ENCODE measurements around the gene UMODL1.

UMODL1 gene

GRCh38 chr21:42137191-42137904 lies 66.2 kb downstream of the UMODL1 start:
- DNase-seq: no peak

GRCh38 chr21:42140196-42140934 lies 69.2 kb downstream of the UMODL1 start:
- no peak for DNase-seq

GRCh38 chr21:42141643-42142042 lies 70.5 kb downstream of the UMODL1 start:
- no peak for DNase-seq

- no peak for DNase-seq
These were observed 71.0 kb downstream of the UMODL1 start for GRCh38 chr21:42142141-42142540.

GRCh38 chr21:42142627-42143026 lies 71.5 kb downstream of the UMODL1 start:
- no peak for DNase-seq

DNA sequence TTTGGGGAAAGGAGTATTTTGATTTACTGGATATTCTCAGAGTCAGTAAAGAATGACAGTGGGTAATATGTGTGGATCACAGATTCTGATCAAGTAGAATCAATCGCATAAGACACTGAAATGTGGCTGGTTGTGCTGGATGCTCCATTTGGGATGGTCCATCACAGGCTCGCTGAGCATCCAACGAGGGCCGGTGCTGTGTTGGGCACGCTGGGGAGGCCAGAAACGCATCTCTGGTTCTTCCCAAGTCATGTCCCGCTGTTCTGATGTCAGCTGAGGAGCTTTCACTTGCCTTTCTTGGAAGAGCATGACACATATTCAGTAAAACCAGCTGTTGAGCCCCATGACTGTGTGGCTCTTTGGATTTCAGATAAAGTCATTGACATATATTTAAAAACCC lies 72.0 kb downstream of the UMODL1 start:
- no peak for DNase-seq

DNA sequence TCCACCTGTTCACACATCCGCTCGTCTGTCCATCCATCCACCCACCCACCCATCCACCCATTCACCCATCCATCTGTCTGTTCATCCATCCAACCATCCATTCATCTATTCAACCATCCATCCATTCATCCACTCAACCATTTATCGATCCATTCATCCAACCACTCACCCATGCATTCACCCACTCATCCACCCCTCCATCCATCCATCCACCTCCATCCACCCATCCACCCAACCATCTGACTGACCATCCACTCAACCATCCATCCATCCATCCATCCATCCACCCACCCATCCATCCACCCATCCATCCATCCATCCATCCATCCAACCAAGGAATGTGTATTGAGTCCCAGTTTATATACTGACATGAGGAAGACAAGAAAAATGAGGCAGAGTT lies 73.1 kb downstream of the UMODL1 start:
- no peak for DNase-seq

DNA sequence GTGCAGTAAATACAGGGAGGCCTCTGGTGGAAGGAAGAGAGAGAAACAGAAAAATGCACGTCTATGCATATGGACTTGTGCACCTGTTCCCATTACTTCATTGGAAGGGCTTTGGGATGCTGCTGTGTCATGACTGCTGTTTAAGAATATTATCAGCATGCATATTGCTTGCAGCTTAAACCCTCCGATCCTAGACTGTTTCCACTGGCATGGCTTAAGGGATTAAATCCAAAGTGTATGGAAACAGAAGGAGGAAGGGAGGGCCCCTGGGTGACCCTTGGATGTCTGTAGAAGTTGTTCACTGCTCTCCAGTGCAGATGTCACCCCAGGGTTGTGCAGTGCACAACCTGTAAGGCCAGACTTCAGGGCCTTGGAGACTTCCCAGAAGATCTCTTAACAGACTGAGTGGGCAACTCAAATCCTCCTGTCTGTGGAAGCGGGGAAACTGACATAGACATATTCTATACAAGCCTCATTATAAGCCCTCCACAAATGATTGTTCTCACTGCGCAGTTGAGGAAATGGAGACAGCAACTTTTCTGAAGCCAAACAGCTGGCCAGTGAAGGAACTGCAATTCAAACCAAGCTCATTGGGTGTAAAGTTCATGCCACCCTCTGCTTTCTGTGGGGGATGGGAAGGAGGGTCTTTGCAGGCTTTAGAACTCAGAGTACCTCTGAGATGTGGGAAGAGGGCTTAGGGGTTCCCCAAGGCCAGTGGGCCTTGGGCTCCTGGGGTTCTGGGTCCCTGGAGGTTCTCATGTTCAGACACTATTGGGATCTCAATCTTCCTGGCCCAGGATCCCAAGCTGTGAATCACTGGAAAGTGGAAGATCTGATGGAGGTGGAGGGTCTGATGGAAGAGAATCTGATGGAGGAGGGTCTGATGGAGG lies 73.8 kb downstream of the UMODL1 start:
- DNase-seq: no peak

- peak; percentile 64 for DNase-seq
These were observed 74.6 kb downstream of the UMODL1 start for GRCh38 chr21:42145569-42146272.

DNA sequence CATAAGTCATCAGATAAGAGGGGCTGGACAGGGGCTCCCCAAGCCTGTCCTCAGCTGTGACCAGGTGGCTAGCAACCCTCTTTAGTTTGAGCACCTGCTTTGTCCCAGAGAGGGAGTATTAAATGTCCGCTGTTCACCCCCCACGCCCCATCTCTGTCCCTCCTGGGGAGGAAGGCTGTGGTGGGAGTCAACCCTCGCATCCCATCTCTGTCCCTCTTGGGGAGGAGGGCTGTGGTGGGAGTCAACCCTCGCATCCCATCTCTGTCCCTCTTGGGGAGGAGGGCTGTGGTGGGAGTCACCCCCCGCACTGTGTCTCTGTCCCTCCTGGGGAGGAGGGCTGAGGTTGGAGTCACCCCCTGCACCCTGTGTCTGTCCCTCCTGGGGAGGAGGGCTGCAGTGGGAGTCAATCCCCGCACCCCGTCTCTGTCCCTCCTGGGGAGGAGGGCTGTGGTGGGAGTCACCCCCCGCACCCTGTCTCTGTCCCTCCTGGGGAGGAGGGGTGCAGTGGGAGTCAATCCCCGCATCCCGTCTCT lies 75.2 kb downstream of the UMODL1 start:
- no peak for DNase-seq

GRCh38 chr21:42146821-42147220 lies 75.7 kb downstream of the UMODL1 start:
- no peak for DNase-seq

GRCh38 chr21:42147386-42148020 lies 76.4 kb downstream of the UMODL1 start:
- no peak for DNase-seq

DNA sequence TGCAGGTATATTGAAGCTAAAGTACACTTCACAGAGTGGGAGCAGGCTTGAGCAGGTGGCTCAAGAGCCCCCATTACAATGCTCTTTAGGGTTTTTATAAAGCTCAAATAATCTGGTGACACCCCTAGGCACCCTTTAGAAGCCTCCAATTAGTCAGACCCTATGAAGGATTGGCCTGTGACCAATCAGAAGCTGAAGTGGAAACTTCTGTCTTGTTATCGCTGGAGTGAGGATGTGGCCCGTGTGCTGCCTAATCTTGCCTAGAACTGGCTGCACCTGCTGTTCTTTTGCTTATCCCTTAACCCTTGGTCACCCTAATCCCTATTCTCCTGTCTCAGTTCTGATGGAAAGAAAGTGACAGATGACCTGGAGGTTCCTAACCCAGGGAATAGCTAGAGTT lies 77.0 kb downstream of the UMODL1 start:
- DNase-seq: no peak

GRCh38 chr21:42148584-42148983 lies 77.5 kb downstream of the UMODL1 start:
- no peak for DNase-seq

DNA sequence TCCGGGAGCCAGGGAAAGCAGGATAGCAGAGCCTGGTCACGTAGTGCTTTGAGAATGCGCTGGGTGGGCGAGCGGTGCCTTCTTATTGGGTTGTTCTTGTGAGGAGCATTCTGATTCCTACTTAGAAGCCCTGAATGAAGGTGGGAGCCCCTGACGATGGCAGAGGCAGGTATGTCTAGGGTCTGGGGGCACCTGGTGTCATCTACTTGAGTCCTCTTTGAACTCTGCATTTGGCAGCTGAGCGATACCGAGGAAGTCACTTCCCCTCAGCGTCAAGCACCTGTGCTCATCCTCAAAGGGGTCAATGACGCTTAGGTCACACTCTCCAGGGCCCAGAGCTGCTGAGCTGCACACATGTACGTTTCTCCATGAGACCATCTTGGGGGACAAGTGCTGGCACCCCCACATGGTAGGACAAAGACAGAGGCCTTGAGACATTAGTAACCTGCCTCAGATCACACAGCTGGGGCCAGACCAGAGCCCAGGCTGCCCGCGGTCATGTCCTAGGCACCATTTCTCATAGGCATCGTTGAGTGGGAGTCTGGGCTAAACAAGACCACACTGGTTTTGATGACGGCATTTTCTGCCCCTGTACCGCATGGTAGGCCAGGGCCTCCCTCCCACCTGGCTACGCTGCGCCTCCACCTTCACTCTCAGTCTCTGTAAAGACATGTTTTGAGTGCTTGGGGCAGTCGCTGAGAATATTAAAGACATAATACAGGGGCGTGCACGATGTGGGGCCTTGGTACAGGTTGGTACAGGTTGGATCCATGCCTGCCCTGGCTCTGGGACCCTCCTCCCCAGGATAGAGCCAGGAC lies 78.7 kb downstream of the UMODL1 start:
- DNase-seq: no peak

DNA sequence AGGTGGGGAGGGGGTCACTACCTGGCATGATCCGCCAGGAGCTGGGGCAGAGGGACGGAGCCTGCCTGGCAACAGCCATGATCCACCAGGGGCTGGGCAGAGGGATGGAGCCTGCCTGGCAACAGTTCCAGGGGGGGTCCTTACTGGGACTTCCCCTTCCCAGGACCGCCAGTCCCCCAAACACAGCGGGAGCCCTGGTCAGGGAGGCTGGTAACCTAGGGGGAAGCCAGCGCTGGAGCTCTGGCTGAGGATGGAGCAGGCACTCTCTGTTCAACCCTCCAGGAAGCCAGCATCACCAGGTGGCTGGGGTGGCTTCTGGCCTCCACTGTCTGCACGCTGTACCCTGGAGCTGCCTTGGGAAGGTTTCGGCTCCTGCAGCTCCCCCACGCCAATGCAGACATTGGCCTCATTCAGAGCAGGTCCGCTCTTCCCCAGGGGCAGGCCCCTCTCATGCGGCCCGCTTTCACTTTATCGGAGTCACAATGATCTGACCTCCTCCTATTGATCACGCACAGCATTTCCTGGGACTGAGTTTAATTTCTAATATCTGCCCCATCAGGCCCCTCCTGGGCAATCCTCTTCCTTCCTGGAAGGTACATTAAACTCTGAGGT lies 79.5 kb downstream of the UMODL1 start:
- no peak for DNase-seq

DNA sequence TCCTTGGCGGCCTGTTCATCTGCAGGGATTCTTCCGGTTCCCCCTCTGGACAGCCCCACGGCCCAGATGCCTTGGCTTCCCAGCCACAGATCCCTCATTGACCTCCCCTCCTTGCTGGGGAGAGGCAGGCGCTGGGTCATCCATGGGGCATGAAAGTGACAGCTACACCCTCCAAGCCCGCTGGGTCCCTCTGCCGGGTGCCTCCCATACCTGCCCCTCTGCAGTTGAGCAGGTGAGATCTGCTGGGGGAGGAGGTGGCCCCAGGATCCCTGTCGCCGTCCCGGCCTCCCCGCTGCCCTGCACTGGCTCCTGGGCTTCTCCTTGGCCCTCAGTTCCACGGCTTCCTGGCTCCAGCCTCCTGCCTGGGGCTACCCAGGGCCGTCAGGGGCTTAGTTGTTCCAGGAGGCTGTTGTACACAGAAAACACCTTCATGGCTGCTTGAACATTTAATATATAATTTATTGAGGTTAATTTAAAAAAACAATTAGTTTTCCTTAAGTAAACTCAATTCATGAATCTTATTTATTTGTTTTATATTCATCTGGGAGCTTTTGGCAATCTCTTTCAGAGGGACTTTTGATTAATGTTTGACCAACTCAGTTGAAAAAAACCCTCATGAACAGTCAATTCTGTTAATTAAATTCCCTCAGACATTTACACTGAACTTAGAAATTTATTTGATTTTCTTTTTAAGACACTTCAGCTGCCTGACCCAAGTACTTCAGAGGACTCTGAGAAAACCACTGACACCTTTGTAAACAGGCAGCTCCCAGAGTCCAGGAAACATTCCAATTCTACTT lies 80.2 kb downstream of the UMODL1 start:
- no peak for DNase-seq

DNA sequence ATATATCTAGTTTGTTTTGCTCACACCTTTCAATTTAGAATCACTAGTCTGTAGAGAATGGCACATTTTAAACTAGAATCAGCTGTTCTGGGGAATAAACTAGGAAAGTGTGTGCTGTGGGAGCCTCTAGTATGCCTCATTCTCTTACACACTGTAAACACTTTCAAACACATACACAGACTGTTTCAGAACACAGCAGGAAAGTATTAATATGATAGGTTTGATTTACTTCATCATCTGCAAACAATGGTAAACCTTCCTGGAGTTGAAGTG lies 80.8 kb downstream of the UMODL1 start:
- DNase-seq: no peak

- DNase-seq: no peak
These were observed 82.0 kb downstream of the UMODL1 start for GRCh38 chr21:42153046-42153686.

DNA sequence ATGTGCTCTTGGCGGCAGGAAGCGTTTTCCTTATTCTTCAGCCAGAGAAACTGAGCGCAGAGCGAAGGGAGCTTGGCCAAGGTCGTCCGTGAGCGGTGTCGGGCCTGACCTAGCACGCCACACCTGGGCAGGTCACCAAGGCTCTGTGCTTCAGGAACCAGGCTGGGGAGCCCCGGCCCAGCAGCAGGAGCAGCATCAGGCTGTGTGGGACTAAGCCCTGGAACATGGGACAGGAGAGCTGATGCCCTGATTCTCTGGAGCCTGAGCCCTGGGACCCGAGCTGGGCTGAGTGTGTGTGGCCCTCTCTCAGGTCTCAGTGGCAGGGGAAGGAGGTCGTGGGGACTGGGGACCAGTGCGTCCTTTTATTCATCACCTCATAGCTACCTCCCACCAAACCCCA lies 82.6 kb downstream of the UMODL1 start:
- DNase-seq: no peak
